HEK293 (cell line): ENCODE measurements around the gene TXNRD2.

ENCODE experiments used
- CTCF ChIA-PET: fragments of 350-600 bp; formaldehyde crosslinking; extraction: SDS; loops from one replicate; lab custom pipeline; 2021; ENCODE audit warnings: antibody characterized with exemption; lab: Yijun Ruan, JAX
- POLR2A ChIA-PET: fragments of 300-600 bp; formaldehyde crosslinking; extraction: SDS; loops from one replicate; lab custom pipeline; 2020; ENCODE audit warnings: antibody characterized with exemption, inconsistent platforms; lab: Yijun Ruan, JAX
- H3K27ac ChIP-seq: fragments of 200-500 bp; sonication (Bioruptor generic); 2 replicates; pipeline ENCODE4 v1.5.1; 2014; ENCODE audit warnings: low read depth, low read length, control low read depth, inconsistent platforms; ENCODE audit errors: extremely low read depth
- H3K36me3 ChIP-seq, 2 experiments: fragments of 200-500 bp in 1 of 2; sonication (Bioruptor generic) in 1 of 2; 1 replicate in 1 of 2; 2 replicates in 1 of 2; pipeline ENCODE4 v1.5.1; 2014 to 2017; ENCODE audit warnings: inconsistent platforms in 2 of 2, low read length in 2 of 2; ENCODE audit not compliant: control insufficient read depth in 2 of 2, insufficient read depth in 1 of 2
- H3K4me1 ChIP-seq: fragments of 200-500 bp; sonication (Bioruptor generic); 2 replicates; pipeline ENCODE4 v1.5.1; 2014; ENCODE audit warnings: mild to moderate bottlenecking, low read length, inconsistent platforms; ENCODE audit not compliant: control insufficient read depth, insufficient read depth
- H3K4me3 ChIP-seq: 2 replicates; pipeline ENCODE4 v1.5.1; 2011; ENCODE audit warnings: low read depth, mild to moderate bottlenecking, control low read depth, low read length, moderate library complexity
- H3K9me3 ChIP-seq: fragments of 200-500 bp; sonication (Bioruptor generic); 2 replicates; pipeline ENCODE4 v1.5.1; 2014; ENCODE audit warnings: low read depth, low read length, inconsistent platforms; ENCODE audit not compliant: control insufficient read depth, insufficient read depth
- BCL11B ChIP-seq: fragments of 450-650 bp; formaldehyde crosslinking; IDR thresholded peaks from 2 replicates; pipeline ENCODE4 v1.5.1; 2016; ENCODE audit warnings: low read depth, missing biosample characterization, missing genetic modification characterization
- GLI4 ChIP-seq: fragments of 450-650 bp; formaldehyde crosslinking; IDR thresholded peaks from 2 replicates; pipeline ENCODE4 v1.5.1; 2016; ENCODE audit warnings: missing biosample characterization, missing genetic modification characterization
- GLIS1 ChIP-seq: fragments of 450-650 bp; formaldehyde crosslinking; IDR thresholded peaks from 2 replicates; pipeline ENCODE4 v1.5.1; 2016; ENCODE audit warnings: missing biosample characterization, missing genetic modification characterization
- HIC1 ChIP-seq: fragments of 450-650 bp; formaldehyde crosslinking; IDR thresholded peaks from 2 replicates; pipeline ENCODE4 v1.5.1; 2016; ENCODE audit warnings: missing biosample characterization, missing genetic modification characterization
- REST ChIP-seq: fragments of 450-650 bp; formaldehyde crosslinking; IDR thresholded peaks from 2 replicates; pipeline ENCODE4 v1.5.1; 2016; ENCODE audit warnings: missing biosample characterization, missing genetic modification characterization
- SALL2 ChIP-seq: fragments of 450-650 bp; formaldehyde crosslinking; IDR thresholded peaks from 2 replicates; pipeline ENCODE4 v1.5.0; 2017; ENCODE audit warnings: missing biosample characterization, mild to moderate bottlenecking, missing genetic modification characterization, borderline replicate concordance
- YY1 ChIP-seq: fragments of 450-650 bp; formaldehyde crosslinking; IDR thresholded peaks from 2 replicates; pipeline ENCODE4 v1.5.1; 2018; ENCODE audit warnings: missing biosample characterization, missing genetic modification characterization
- YY2 ChIP-seq: fragments of 450-650 bp; formaldehyde crosslinking; IDR thresholded peaks from 2 replicates; pipeline ENCODE4 v1.5.1; 2016; ENCODE audit warnings: missing biosample characterization, missing genetic modification characterization
- ZBTB20 ChIP-seq: fragments of 450-650 bp; formaldehyde crosslinking; IDR thresholded peaks from 2 replicates; pipeline ENCODE4 v1.5.1; 2016; ENCODE audit warnings: missing biosample characterization, missing genetic modification characterization
- ZBTB26 ChIP-seq: fragments of 450-650 bp; formaldehyde crosslinking; optimal IDR thresholded peaks from 2 replicates; pipeline ENCODE3; 2016; ENCODE audit warnings: missing biosample characterization, mild to moderate bottlenecking, missing genetic modification characterization
- ZBTB48 ChIP-seq: fragments of 450-650 bp; formaldehyde crosslinking; IDR thresholded peaks from 2 replicates; pipeline ENCODE4 v1.5.1; 2016; ENCODE audit warnings: missing biosample characterization, missing genetic modification characterization
- ZNF114 ChIP-seq: fragments of 450-650 bp; formaldehyde crosslinking; IDR thresholded peaks from 2 replicates; pipeline ENCODE4 v1.5.0; 2017; ENCODE audit warnings: missing biosample characterization, missing genetic modification characterization
- ZNF138 ChIP-seq: fragments of 450-650 bp; formaldehyde crosslinking; IDR thresholded peaks from 2 replicates; pipeline ENCODE4 v1.5.1; 2016; ENCODE audit warnings: missing biosample characterization, missing genetic modification characterization, borderline replicate concordance
- ZNF155 ChIP-seq: fragments of 450-650 bp; formaldehyde crosslinking; IDR thresholded peaks from 2 replicates; pipeline ENCODE4 v1.5.1; 2016; ENCODE audit warnings: missing biosample characterization, missing genetic modification characterization
- ZNF16 ChIP-seq: fragments of 450-650 bp; formaldehyde crosslinking; IDR thresholded peaks from 2 replicates; pipeline ENCODE4 v1.5.1; 2016; ENCODE audit warnings: low read depth, missing biosample characterization, missing genetic modification characterization
- ZNF169 ChIP-seq: fragments of 450-650 bp; formaldehyde crosslinking; IDR thresholded peaks from 2 replicates; pipeline ENCODE4 v1.5.1; 2016; ENCODE audit warnings: missing biosample characterization, missing genetic modification characterization
- ZNF18 ChIP-seq: fragments of 450-650 bp; formaldehyde crosslinking; IDR thresholded peaks from 2 replicates; pipeline ENCODE4 v1.5.1; 2016; ENCODE audit warnings: missing biosample characterization, missing genetic modification characterization
- ZNF19 ChIP-seq: fragments of 450-650 bp; formaldehyde crosslinking; IDR thresholded peaks from 2 replicates; pipeline ENCODE4; 2016; ENCODE audit warnings: missing biosample characterization, missing genetic modification characterization, low read depth
- ZNF311 ChIP-seq: fragments of 450-650 bp; formaldehyde crosslinking; IDR thresholded peaks from 2 replicates; pipeline ENCODE4 v1.5.1; 2017; ENCODE audit warnings: missing biosample characterization, missing genetic modification characterization, borderline replicate concordance
- ZNF416 ChIP-seq: fragments of 450-650 bp; formaldehyde crosslinking; IDR thresholded peaks from 2 replicates; pipeline ENCODE4 v1.5.1; 2016; ENCODE audit warnings: missing biosample characterization, missing genetic modification characterization
- ZNF510 ChIP-seq: fragments of 450-650 bp; formaldehyde crosslinking; IDR thresholded peaks from 2 replicates; pipeline ENCODE4 v1.5.1; 2018; ENCODE audit warnings: mild to moderate bottlenecking, missing genetic modification characterization, missing biosample characterization; ENCODE audit not compliant: insufficient replicate concordance
- ZNF571 ChIP-seq: fragments of 450-650 bp; formaldehyde crosslinking; IDR thresholded peaks from 2 replicates; pipeline ENCODE4 v1.5.0; 2017; ENCODE audit warnings: missing biosample characterization, missing genetic modification characterization
- ZNF76 ChIP-seq: fragments of 450-650 bp; formaldehyde crosslinking; IDR thresholded peaks from 2 replicates; pipeline ENCODE4; 2016; ENCODE audit warnings: low read depth, missing biosample characterization, missing genetic modification characterization, borderline replicate concordance
- ZNF768 ChIP-seq: fragments of 450-650 bp; formaldehyde crosslinking; IDR thresholded peaks from 2 replicates; pipeline ENCODE4 v1.5.1; 2018; ENCODE audit warnings: missing biosample characterization, mild to moderate bottlenecking, missing genetic modification characterization
- ZNF791 ChIP-seq: fragments of 450-650 bp; formaldehyde crosslinking; IDR thresholded peaks from 2 replicates; pipeline ENCODE4 v1.5.1; 2016; ENCODE audit warnings: missing biosample characterization, missing genetic modification characterization

The TXNRD2 gene

GRCh38 chr22:19923914-19924513 is 17.6 kb downstream of the TXNRD2 start (continued):
- TF ChIP-seq YY2 (tag by site-specific recombination): no peak
- no peak for TF ChIP-seq ZBTB20 (tag by site-specific recombination)
- TF ChIP-seq ZBTB26 (tag by site-specific recombination): no peak
- no peak for TF ChIP-seq ZNF169 (tag by site-specific recombination)
- TF ChIP-seq ZNF76 (tag by site-specific recombination): no peak
- no peak for TF ChIP-seq ZBTB48 (tag by site-specific recombination)
- no peak for TF ChIP-seq ZNF19
- TF ChIP-seq ZNF791 (tag by site-specific recombination): no peak

- Histone ChIP-seq H3K4me3 (no peak overlapping the region), H3K9me3 (no peaks in the 10 kb centered on the region), H3K36me3 (peaks cover 0 to 23% of the 10 kb centered on the region in 2 experiments; a peak in 2 of 3 replicates), H3K4me1 (no peaks in the 10 kb centered on the region), H3K27ac (no peak overlapping the region)
- ChIA-PET CTCF (interaction anchor here (0.6 to 1.3 kb wide), 7 partner anchors 8 to 964 kb away, joined by 3 to 5 read pairs (median 4); no protein-coding TSS in a partner anchor), POLR2A (interaction anchor here (0.6 to 1.3 kb wide), 2 partner anchors 9 to 29 kb away, joined by 3 to 7 read pairs; no protein-coding TSS in a partner anchor)
- no peak for TF ChIP-seq GLIS1 (tag by site-specific recombination)
- no peak for TF ChIP-seq HIC1 (tag by site-specific recombination)
- no peak for TF ChIP-seq BCL11B
- no peak for TF ChIP-seq ZNF416
- no peak for TF ChIP-seq ZNF18 (tag by site-specific recombination)
- TF ChIP-seq ZNF571 (tag by site-specific recombination): no peak
- no peak for TF ChIP-seq YY1 (tag by site-specific recombination)
- TF ChIP-seq YY2 (tag by site-specific recombination): no peak
- TF ChIP-seq ZNF768 (tag by site-specific recombination): no peak
- TF ChIP-seq ZBTB26 (tag by site-specific recombination): no peak
- no peak for TF ChIP-seq ZNF138 (tag by site-specific recombination)
- TF ChIP-seq ZNF114 (tag by site-specific recombination): no peak
- no peak for TF ChIP-seq ZNF311 (tag by site-specific recombination)
- TF ChIP-seq SALL2: no peak
- no peak for TF ChIP-seq ZNF16 (tag by site-specific recombination)
- no peak for TF ChIP-seq REST (tag by site-specific recombination)
- no peak for TF ChIP-seq ZNF510 (tag by site-specific recombination)
- no peak for TF ChIP-seq GLI4 (tag by site-specific recombination)
- TF ChIP-seq ZNF155 (tag by site-specific recombination): no peak
Measured at GRCh38 chr22:19921544-19922081, 20.0 kb downstream of the TXNRD2 start.
